Measurements from ENCODE around the gene ETNK1. TPM values are rescaled to one million over a fixed set of nuclear protein-coding genes. Genes with fewer than 3 reads are reported as not detected.

ETNK1 gene
- total RNA-seq, 1 experiment from 2014 or later: 124 TPM

DNA sequence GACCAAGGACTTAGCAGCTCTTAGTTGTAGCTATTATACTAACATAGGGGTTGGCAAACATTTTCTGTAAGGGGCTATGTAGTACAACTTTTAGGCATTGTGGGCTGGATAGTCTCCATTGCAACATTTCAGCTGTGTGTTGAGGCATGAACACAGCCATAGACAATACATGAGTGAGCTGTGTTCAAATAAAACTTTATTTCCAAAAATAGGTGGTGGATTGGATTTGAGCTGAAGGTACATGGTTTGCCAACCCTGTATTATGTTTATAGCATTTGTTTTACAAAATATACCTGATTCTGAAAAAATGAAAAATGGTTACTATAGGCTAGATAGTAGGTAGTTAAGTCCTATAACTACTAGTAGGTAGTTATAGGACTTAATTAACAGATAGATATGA, 40.5 kb downstream of the ETNK1 start:
- BruUV-seq (replicated peaks): no TSS peak
- intact Hi-C loops (cut with micrococcal nuclease; ENCODE audit: unreplicated experiment): loop anchor here (10.0 kb wide), 1 partner anchor 601 kb away; no protein-coding TSS in a partner anchor
- H3K27me3 Mint-ChIP-seq (ENCODE audit: unreplicated experiment): no peaks in the 10 kb centered on the region
- no peak overlapping the region for H3K27ac Mint-ChIP-seq (ENCODE audit: unreplicated experiment)
- CTCF ChIA-PET: interaction anchor here (1.2 kb wide), 2 partner anchors 136 to 147 kb away, joined by 3 to 4 read pairs; no protein-coding TSS in a partner anchor
- TF ChIP-seq, protein P1, sequence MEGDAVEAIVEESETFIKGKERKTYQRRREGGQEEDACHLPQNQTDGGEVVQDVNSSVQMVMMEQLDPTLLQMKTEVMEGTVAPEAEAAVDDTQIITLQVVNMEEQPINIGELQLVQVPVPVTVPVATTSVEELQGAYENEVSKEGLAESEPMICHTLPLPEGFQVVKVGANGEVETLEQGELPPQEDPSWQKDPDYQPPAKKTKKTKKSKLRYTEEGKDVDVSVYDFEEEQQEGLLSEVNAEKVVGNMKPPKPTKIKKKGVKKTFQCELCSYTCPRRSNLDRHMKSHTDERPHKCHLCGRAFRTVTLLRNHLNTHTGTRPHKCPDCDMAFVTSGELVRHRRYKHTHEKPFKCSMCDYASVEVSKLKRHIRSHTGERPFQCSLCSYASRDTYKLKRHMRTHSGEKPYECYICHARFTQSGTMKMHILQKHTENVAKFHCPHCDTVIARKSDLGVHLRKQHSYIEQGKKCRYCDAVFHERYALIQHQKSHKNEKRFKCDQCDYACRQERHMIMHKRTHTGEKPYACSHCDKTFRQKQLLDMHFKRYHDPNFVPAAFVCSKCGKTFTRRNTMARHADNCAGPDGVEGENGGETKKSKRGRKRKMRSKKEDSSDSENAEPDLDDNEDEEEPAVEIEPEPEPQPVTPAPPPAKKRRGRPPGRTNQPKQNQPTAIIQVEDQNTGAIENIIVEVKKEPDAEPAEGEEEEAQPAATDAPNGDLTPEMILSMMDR (IDR thresholded peaks at IDR 0.05; ENCODE audit: unreplicated experiment): no peak
- no peak for DNase-seq
- H3K4me3 Mint-ChIP-seq (ENCODE audit: low read depth, unreplicated experiment): no peak overlapping the region
- peaks cover 17% of the 10 kb centered on the region for H3K36me3 Mint-ChIP-seq (ENCODE audit: insufficient read depth, unreplicated experiment)
- H3K9me3 Mint-ChIP-seq (ENCODE audit: low read depth, unreplicated experiment): no peaks in the 10 kb centered on the region
- peaks cover 8% of the 10 kb centered on the region for H3K4me1 Mint-ChIP-seq (ENCODE audit: low read depth, unreplicated experiment)

DNA sequence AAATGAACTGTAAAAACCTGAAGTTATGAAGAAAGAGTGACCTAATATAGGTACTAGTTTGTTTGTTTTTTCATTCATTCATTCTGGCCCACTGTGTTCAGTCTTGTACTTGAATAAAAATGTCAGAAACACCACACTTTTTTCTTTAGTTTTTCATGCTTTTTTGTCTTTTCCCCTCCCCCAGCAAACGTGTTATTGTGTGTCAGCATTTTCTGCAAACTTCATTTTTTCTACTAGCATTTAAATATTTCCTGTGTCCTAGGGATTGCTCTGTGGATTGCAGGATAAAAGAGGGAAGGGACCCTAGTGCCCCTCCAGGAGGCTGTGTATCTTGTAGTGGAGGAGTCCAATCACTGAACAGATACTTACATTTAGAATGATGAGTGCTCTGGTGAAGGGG, 42.2 kb downstream of the ETNK1 start:
- Mint-ChIP-seq H3K4me3 (ENCODE audit: low read depth, unreplicated experiment) (no peak overlapping the region), H3K27ac (ENCODE audit: unreplicated experiment) (no peak overlapping the region)
- intact Hi-C loops (cut with micrococcal nuclease; ENCODE audit: unreplicated experiment): loop anchor here (10.0 kb wide), 1 partner anchor 602 kb away; no protein-coding TSS in a partner anchor

DNA sequence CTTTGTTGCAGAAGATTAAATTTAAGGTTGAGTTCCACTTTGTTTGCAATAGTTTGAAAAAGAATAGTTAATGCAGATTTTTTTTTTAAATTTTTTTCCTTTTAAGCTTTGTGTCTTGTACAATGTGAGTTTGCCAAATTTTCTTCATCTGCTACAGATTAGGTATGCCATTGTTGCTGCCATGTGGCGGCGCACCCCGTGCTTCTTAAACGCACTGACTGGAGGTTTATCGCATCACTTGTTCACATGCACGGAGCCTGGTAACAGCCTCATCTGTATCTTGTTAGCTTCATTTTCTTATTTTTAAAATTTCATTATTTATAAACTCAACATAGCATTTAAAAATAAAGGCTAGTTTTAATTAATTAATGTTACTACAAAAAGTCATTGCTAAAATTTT, 43.5 kb downstream of the ETNK1 start:
- H3K4me1 Mint-ChIP-seq (ENCODE audit: low read depth, unreplicated experiment): no peaks in the 10 kb centered on the region
- no peak overlapping the region for H3K4me3 Mint-ChIP-seq (ENCODE audit: low read depth, unreplicated experiment)
- CTCF ChIA-PET: no interaction called here
- H3K9me3 Mint-ChIP-seq (ENCODE audit: low read depth, unreplicated experiment): no peaks in the 10 kb centered on the region
- DNase-seq: no peak
- no peak overlapping the region for H3K27ac Mint-ChIP-seq (ENCODE audit: unreplicated experiment)
- intact Hi-C loops (cut with micrococcal nuclease; ENCODE audit: unreplicated experiment): loop anchor here (10.0 kb wide), 1 partner anchor 604 kb away; no protein-coding TSS in a partner anchor
- no peaks in the 10 kb centered on the region for H3K27me3 Mint-ChIP-seq (ENCODE audit: unreplicated experiment)
- BruUV-seq (replicated peaks): no TSS peak
- peaks cover 17% of the 10 kb centered on the region for H3K36me3 Mint-ChIP-seq (ENCODE audit: insufficient read depth, unreplicated experiment)
- TF ChIP-seq, protein P1 (IDR thresholded peaks at IDR 0.05; ENCODE audit: unreplicated experiment): no peak

More for the DNA sequence above, 42.2 kb downstream of the ETNK1 start:
- DNase-seq: no peak
- Mint-ChIP-seq H3K9me3 (ENCODE audit: low read depth, unreplicated experiment) (no peaks in the 10 kb centered on the region), H3K4me1 (ENCODE audit: low read depth, unreplicated experiment) (no peaks in the 10 kb centered on the region), H3K27me3 (ENCODE audit: unreplicated experiment) (no peaks in the 10 kb centered on the region), H3K36me3 (ENCODE audit: insufficient read depth, unreplicated experiment) (peaks cover 11% of the 10 kb centered on the region)
- CTCF ChIA-PET: no interaction called here
- no TSS peak for BruUV-seq (replicated peaks)
- TF ChIP-seq, protein P1 (IDR thresholded peaks at IDR 0.05; ENCODE audit: unreplicated experiment): no peak

DNA sequence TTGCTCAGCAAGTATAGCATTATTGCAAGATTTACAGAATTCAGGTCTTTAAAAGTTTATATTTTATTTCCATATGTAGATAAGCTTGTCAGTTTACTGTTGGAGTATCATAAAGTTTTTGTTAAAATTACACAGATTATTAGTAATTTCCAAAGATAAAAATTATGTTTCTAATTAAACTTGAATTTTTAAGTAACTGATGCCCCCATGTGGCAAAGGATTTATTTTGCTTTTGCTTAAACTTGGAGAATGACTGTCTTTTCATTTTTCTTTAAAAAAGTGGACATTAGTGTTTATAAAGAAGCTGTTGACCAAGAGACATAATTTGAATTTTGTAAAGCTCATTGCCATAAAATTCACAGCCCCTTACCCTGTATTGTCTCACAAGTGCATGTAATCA, 45.8 kb downstream of the ETNK1 start:
- no peaks in the 10 kb centered on the region for H3K9me3 Mint-ChIP-seq (ENCODE audit: low read depth, unreplicated experiment)
- no peaks in the 10 kb centered on the region for H3K27me3 Mint-ChIP-seq (ENCODE audit: unreplicated experiment)
- no peak overlapping the region for H3K4me3 Mint-ChIP-seq (ENCODE audit: low read depth, unreplicated experiment)
- no peak for DNase-seq
- H3K36me3 Mint-ChIP-seq (ENCODE audit: insufficient read depth, unreplicated experiment): peaks cover 18% of the 10 kb centered on the region
- CTCF ChIA-PET: interaction anchor here (0.6 to 1.8 kb wide), 4 partner anchors 140 to 210 kb away, joined by 3 to 6 read pairs (median 4); no protein-coding TSS in a partner anchor
- no TSS peak for BruUV-seq (replicated peaks)
- no peak overlapping the region for H3K27ac Mint-ChIP-seq (ENCODE audit: unreplicated experiment)
- intact Hi-C loops (cut with micrococcal nuclease; ENCODE audit: unreplicated experiment): loop anchor here (2.0 kb wide), 1 partner anchor 142 kb away; no protein-coding TSS in a partner anchor
- TF ChIP-seq, protein P1 (IDR thresholded peaks at IDR 0.05; ENCODE audit: unreplicated experiment): no peak
- no peaks in the 10 kb centered on the region for H3K4me1 Mint-ChIP-seq (ENCODE audit: low read depth, unreplicated experiment)

Measured in Calu3 (cell line).